Hepatocyte (in vitro differentiated cells): ENCODE data around the gene GRIN2B.

Experiments used
- EZH2 ChIP-seq: fragments of 200-600 bp; sonication (generic); IDR thresholded peaks from 2 replicates; pipeline ENCODE4 v1.6.1; 2016; ENCODE audit warnings: antibody characterized with exemption, mild to moderate bottlenecking, borderline replicate concordance
- TF ChIP-seq, protein P1 (sequence below): fragments of 200-600 bp; sonication (generic); IDR thresholded peaks from 2 replicates; pipeline ENCODE4 v1.5.1; 2016; ENCODE audit warnings: antibody characterized with exemption, mild to moderate bottlenecking; ENCODE audit not compliant: poor library complexity

DNA sequence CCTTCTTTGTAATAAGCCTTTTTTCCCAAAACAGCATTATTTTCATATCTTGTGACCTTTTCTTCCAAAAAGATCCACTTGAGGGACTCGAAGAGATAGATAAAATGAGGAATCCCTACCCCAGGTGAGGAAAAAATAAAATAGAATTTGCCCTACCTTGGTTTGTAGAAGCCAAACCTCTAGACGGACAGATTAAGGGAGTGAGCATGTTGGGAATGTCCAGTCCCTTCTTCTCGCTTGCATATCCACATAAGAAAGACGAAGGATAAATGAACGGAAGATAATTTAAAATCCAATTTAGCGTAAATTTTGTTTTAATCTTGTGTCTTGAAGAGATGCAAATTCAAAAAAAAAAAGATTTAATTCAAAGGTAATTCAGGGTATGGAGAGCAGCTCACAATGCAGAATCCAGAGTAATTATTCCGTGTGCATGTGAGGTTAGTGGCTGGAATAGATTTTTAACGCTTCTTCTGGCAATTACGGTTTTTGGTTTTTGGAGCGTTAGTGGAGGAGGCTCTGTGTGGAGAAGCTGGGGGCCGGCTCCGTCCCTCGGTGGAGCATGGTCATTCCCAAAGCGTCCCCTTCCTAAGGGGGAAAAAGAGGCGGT is 1.5 kb downstream of the GRIN2B start:
- TF ChIP-seq, protein P1, sequence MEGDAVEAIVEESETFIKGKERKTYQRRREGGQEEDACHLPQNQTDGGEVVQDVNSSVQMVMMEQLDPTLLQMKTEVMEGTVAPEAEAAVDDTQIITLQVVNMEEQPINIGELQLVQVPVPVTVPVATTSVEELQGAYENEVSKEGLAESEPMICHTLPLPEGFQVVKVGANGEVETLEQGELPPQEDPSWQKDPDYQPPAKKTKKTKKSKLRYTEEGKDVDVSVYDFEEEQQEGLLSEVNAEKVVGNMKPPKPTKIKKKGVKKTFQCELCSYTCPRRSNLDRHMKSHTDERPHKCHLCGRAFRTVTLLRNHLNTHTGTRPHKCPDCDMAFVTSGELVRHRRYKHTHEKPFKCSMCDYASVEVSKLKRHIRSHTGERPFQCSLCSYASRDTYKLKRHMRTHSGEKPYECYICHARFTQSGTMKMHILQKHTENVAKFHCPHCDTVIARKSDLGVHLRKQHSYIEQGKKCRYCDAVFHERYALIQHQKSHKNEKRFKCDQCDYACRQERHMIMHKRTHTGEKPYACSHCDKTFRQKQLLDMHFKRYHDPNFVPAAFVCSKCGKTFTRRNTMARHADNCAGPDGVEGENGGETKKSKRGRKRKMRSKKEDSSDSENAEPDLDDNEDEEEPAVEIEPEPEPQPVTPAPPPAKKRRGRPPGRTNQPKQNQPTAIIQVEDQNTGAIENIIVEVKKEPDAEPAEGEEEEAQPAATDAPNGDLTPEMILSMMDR: no peak
- no peak for TF ChIP-seq EZH2
